ENCODE data around the gene CD70.

- TF ChIP-seq CTCF (conservative IDR thresholded peaks at IDR 0.05; ENCODE audit: low read depth, low read length) (no peak), EZH2 (IDR thresholded peaks at IDR 0.05; ENCODE audit: borderline replicate concordance, low read depth, low read length, poor library complexity, severe bottlenecking) (no peak)
These were observed 39.9 kb downstream of the CD70 start for GRCh38 chr19:6551091-6551490.
